IPS-20b (cell line): ENCODE data around the gene RANBP9.

Source experiments
- H3K27ac ChIP-seq: one replicate; pipeline ENCODE4 v1.5.1; 2013; ENCODE audit warnings: low read length
- H3K27me3 ChIP-seq: 2 replicates; pipeline ENCODE4 v1.6.1; 2013; ENCODE audit warnings: mild to moderate bottlenecking, low read length, inconsistent platforms; ENCODE audit not compliant: insufficient read depth
- H3K36me3 ChIP-seq: 2 replicates; pipeline ENCODE4 v1.6.1; 2013; ENCODE audit warnings: low read depth, mild to moderate bottlenecking, inconsistent platforms, low read length, moderate library complexity; ENCODE audit not compliant: insufficient read depth
- H3K4me1 ChIP-seq: 2 replicates; pipeline ENCODE4 v1.6.1; 2013; ENCODE audit warnings: mild to moderate bottlenecking, control low read depth, inconsistent platforms, low read length, moderate library complexity; ENCODE audit not compliant: insufficient read depth
- H3K4me3 ChIP-seq: 2 replicates; pipeline ENCODE4 v1.5.1; 2013; ENCODE audit warnings: mild to moderate bottlenecking, low read length, inconsistent platforms
- H3K9ac ChIP-seq: 2 replicates; pipeline ENCODE4 v1.6.1; 2013; ENCODE audit warnings: low read depth, mild to moderate bottlenecking, inconsistent platforms, low read length, moderate library complexity
- H3K9me3 ChIP-seq: 2 replicates; pipeline ENCODE4 v1.6.1; 2013; ENCODE audit warnings: mild to moderate bottlenecking, low read depth, low read length, inconsistent platforms; ENCODE audit not compliant: insufficient read depth

RANBP9 gene

DNA sequence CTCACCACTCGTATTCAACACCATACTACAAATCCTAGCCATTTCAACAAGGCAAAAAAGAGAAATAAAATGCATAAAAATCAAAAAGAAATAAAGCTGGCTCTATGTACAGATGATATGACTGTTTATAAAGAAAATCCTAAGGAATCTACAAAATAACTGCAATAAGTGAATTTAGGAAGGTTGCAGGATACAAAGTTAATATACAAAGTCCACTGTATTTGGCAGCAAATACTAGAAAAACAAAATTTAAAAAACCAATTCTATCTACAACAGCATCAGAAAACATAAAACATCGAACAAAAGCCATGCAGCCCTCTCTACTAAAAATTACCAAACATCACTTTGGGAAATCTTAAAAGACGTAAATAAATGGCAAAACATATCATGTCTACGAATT is 47.6 kb downstream of the RANBP9 start:
- Histone ChIP-seq H3K9me3 (no peaks in the 10 kb centered on the region), H3K27me3 (no peaks in the 10 kb centered on the region), H3K9ac (no peak overlapping the region), H3K4me3 (no peak overlapping the region), H3K4me1 (peaks cover 14% of the 10 kb centered on the region; the same call in 1 of the 2 replicates), H3K36me3 (no peaks in the 10 kb centered on the region), H3K27ac (no peak overlapping the region)

DNA sequence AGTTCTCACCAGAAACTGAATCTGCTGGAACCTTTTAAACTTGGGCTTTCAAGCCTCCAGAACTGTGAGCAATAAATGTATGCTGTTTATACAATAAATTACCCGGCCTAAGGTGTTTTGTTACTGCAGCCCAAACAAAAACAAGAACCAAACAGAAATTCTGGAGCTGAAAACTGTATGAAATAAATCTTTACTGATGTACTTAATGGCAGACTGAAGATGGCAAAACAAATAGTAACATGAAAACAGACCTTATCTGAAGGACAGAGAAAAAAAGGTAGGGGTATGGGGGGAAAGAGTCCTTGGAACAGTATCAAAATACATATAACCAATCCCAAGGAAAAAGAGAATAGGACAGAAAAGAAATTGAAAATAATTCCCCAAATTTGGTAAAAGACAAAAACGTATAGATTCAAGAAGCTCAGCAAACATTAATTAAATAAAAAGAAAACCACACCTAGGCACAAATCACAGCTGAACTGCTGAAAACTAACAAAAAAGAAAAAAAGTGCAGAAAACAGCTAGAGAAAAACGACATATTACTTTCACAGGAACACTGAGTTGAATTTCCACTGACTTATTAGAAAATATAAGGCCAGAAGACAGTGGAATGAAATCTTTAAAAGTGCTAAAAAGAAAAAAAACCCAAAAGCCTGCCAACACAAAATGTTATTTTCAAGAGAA is 48.8 kb downstream of the RANBP9 start:
- no peaks in the 10 kb centered on the region for H3K9me3 ChIP-seq
- no peaks in the 10 kb centered on the region for H3K36me3 ChIP-seq
- no peak overlapping the region for H3K4me3 ChIP-seq
- H3K27me3 ChIP-seq: no peaks in the 10 kb centered on the region
- H3K9ac ChIP-seq: no peak overlapping the region
- no peak overlapping the region for H3K27ac ChIP-seq
- peaks cover 14% of the 10 kb centered on the region; the same call in 1 of the 2 replicates for H3K4me1 ChIP-seq

DNA sequence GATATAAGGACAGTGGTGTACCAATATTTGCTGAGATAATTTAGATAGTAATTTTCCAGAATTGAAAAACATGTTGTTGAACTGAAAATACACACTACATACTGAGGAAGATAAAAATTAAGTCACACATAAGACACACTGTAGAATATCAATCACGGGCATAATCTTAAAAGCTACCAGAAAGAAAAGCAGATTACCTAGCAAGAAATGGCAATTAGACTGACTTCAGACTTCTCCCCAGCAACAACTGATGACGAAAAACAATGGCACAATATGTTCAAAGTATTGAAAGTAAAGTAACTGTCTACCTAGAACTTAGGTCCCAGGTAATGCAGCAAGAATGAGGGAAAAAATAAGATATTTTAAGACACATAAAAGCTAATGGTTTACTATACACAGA is 50.0 kb downstream of the RANBP9 start:
- no peak overlapping the region for H3K27ac ChIP-seq
- H3K9ac ChIP-seq: no peak overlapping the region
- H3K27me3 ChIP-seq: no peaks in the 10 kb centered on the region
- H3K4me1 ChIP-seq: peaks cover 14% of the 10 kb centered on the region; the same call in 1 of the 2 replicates
- no peaks in the 10 kb centered on the region for H3K36me3 ChIP-seq
- H3K4me3 ChIP-seq: no peak overlapping the region
- no peaks in the 10 kb centered on the region for H3K9me3 ChIP-seq

DNA sequence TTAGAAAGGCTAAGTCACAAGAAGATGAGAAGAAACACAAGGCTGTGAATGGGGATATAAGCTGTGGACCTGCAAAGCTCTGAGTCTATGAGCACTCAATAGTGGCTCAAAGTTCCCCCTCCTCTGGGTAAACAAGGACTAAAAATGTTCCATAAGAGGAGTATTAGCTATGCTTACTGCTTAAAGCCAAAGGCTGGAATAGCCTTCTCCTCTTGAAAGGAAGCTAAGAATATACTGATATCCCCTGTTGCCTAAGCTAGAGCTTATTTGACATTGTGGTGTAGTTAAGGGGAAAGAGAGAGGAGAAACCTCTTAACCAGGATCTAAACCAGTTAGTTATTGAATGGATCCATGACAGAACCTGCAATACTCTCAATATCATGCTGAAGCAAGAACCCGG is 50.7 kb downstream of the RANBP9 start:
- Histone ChIP-seq H3K9me3 (no peaks in the 10 kb centered on the region), H3K4me3 (no peak overlapping the region), H3K4me1 (peaks cover 16% of the 10 kb centered on the region; the same call in 1 of the 2 replicates), H3K9ac (no peak overlapping the region), H3K27me3 (no peaks in the 10 kb centered on the region), H3K27ac (no peak overlapping the region), H3K36me3 (no peaks in the 10 kb centered on the region)

DNA sequence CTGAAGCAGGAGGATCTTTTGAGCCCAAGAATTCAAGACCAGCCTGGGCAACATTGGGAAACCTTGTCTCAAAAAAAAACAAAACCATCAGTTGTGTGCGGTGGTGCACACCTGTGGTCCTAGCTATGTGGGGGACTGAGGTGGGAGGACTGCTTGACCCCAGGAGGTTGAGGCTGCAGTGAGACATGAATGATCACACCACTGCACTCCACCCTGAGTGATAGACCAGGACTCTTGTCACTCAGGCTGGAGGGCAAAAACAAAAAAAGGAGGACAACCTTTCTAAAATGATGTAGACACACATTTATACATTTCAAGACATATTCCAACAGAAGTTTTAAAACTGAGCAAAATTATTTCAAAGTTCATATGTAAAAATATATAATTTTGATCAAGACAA is 51.4 kb downstream of the RANBP9 start:
- Histone ChIP-seq H3K9ac (no peak overlapping the region), H3K36me3 (no peaks in the 10 kb centered on the region), H3K27ac (no peak overlapping the region), H3K9me3 (no peaks in the 10 kb centered on the region), H3K4me1 (peaks cover 19% of the 10 kb centered on the region; the same call in 1 of the 2 replicates), H3K27me3 (no peaks in the 10 kb centered on the region), H3K4me3 (no peak overlapping the region)

DNA sequence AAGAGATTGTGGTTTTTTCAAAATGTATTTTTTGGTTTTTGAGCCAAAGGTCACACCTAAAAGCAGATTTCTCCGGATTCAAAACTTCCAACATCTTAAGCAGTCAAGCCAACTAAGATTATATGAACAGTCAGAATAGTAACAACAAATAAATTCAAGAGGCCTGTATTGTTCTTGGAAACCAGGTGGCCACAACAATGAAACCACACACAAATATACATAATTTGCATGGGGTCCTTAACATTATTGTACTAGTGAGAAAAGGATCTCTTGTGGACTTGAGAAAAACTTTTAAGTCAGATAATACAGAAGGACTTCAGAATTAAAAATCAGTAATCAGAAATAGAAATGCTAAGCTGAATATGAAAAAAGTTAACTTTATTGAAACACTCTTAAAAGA is 55.9 kb downstream of the RANBP9 start:
- Histone ChIP-seq H3K36me3 (peaks cover 7% of the 10 kb centered on the region; the same call in 1 of the 2 replicates), H3K9me3 (no peaks in the 10 kb centered on the region), H3K27me3 (no peaks in the 10 kb centered on the region), H3K4me1 (peaks cover 4% of the 10 kb centered on the region; the same call in 1 of the 2 replicates), H3K4me3 (no peak overlapping the region), H3K9ac (no peak overlapping the region), H3K27ac (no peak overlapping the region)

DNA sequence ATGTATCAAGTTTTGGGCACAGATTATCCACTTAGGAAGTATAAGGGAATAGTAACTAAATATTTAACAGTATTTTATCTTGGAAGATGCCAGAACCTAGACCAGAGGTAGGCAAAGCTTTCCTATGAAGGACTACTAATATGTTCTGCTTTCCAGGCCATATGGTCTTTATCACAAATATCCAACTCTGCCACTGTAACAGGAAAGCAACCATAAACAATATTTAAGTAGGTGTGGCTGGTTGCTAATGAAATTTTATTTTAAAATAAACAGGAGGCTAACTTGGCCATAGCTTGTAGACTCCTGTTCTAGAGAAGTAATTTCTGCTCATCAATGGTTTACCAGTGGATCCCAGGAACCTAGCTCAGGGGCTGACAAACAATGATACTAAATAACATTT is 57.1 kb downstream of the RANBP9 start:
- Histone ChIP-seq H3K9ac (no peak overlapping the region), H3K4me1 (peaks cover 4% of the 10 kb centered on the region; the same call in 1 of the 2 replicates), H3K36me3 (peaks cover 7% of the 10 kb centered on the region; the same call in 1 of the 2 replicates), H3K27ac (no peak overlapping the region), H3K27me3 (no peaks in the 10 kb centered on the region), H3K4me3 (no peak overlapping the region), H3K9me3 (no peaks in the 10 kb centered on the region)

DNA sequence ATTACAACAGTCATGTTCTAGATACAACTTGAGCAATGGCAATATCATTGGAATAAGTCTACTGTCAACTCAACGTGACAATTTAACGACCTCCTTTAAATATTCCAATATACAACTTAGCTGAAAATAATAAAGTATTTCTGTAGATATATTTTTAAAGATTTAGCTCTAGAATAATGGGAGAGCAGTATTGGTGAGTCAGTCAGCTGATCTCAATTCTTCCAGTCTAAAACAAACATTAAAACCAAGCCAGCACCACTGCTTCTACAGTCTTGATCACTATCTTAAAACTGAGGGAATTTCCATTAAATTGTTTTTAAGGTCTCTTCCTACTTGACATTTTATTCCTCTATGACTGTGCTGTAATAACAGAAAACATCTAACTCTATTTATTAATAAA is 58.3 kb downstream of the RANBP9 start:
- H3K4me1 ChIP-seq: peaks cover 4% of the 10 kb centered on the region; the same call in 1 of the 2 replicates
- no peak overlapping the region for H3K9ac ChIP-seq
- no peak overlapping the region for H3K4me3 ChIP-seq
- no peak overlapping the region for H3K27ac ChIP-seq
- H3K9me3 ChIP-seq: no peaks in the 10 kb centered on the region
- H3K27me3 ChIP-seq: no peaks in the 10 kb centered on the region
- H3K36me3 ChIP-seq: peaks cover 7% of the 10 kb centered on the region; the same call in 1 of the 2 replicates

DNA sequence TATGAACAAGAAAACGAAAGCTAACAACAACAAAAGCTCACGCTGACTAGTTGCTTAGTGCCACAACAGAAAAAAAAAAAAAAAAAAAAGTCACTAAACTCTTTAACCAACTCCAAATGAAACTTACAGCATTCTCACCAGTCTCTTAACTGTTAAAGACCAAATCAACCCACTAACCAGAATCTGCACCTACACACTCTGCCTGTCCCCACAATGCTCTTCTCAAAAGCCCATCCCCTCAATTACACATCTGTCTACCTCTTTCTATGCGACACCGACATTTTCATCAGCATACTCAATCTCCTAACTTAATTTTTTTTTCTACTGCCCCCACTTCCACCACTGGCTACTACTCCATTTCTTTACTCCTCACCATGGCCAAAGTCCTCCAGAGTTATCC is 62.2 kb downstream of the RANBP9 start:
- H3K4me1 ChIP-seq: no peaks in the 10 kb centered on the region
- H3K27ac ChIP-seq: no peak overlapping the region
- H3K9me3 ChIP-seq: no peaks in the 10 kb centered on the region
- H3K9ac ChIP-seq: no peak overlapping the region
- no peaks in the 10 kb centered on the region for H3K27me3 ChIP-seq
- no peak overlapping the region for H3K4me3 ChIP-seq
- peaks cover 6% of the 10 kb centered on the region; the same call in 1 of the 2 replicates for H3K36me3 ChIP-seq

DNA sequence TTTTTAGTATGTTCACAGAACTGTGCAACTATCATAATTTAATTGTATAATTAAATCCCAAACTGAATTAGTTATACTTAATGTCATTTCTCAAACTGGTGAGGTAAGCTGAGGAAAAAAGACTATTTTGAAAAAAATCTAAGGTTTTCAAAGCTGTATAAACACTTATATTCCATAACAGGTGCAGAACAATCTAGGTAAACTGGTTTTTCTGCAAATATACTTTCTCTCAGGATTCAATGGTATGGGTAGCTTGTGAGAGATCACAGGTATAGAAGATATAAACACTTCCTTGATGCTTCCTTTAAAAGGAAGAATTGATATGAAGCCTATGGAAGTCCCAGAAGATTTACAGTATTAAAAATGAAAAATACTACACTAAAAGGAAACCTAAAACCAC is 62.8 kb downstream of the RANBP9 start:
- H3K27me3 ChIP-seq: no peaks in the 10 kb centered on the region
- H3K4me1 ChIP-seq: no peaks in the 10 kb centered on the region
- H3K4me3 ChIP-seq: no peak overlapping the region
- peaks cover 11% of the 10 kb centered on the region; the same call in 1 of the 2 replicates for H3K36me3 ChIP-seq
- H3K9ac ChIP-seq: no peak overlapping the region
- H3K27ac ChIP-seq: no peak overlapping the region
- no peaks in the 10 kb centered on the region for H3K9me3 ChIP-seq

DNA sequence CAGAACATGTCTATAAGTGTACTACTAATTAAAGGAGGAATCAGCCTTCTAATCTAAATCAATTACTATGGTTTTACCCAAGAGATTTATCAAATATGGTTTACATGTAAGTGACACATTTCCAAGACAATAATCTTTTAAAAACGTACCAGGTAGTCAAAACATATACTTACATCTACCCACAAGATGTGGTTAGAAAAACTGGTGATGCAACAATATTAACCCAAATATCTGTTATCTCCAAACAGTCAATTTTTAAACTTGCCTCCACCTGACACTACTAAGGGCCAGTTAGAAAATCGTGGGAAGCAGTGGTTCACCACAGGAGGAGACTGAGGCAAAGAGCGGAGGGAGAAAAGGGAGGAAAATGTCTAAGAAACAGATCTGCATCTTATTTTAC is 68.5 kb downstream of the RANBP9 start:
- H3K4me3 ChIP-seq: no peak overlapping the region
- no peak overlapping the region for H3K9ac ChIP-seq
- no peaks in the 10 kb centered on the region for H3K27me3 ChIP-seq
- H3K9me3 ChIP-seq: no peaks in the 10 kb centered on the region
- peaks cover 4% of the 10 kb centered on the region; the same call in 1 of the 2 replicates for H3K4me1 ChIP-seq
- no peak overlapping the region for H3K27ac ChIP-seq
- peaks cover 29% of the 10 kb centered on the region for H3K36me3 ChIP-seq

DNA sequence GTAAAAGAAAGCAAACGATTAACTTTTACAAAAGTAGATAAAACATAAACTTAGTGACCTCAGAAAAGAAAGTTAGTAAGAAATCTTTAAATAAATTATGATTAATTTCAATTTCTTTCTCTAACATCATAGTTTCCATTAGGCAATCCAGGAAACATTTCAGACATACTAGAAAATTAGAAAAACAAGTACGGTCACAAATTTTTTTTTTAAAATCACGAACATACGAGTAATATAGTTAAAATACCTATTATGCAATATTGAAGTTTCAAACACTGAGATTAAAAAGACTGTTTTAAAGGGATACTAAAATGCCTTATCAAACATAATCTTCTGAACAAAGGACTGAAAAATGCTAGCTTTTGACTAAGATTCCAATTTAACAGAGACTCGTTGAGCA is 70.3 kb downstream of the RANBP9 start:
- Histone ChIP-seq H3K27me3 (no peaks in the 10 kb centered on the region), H3K27ac (no peak overlapping the region), H3K36me3 (peaks cover 42% of the 10 kb centered on the region), H3K9me3 (no peaks in the 10 kb centered on the region), H3K4me3 (no peak overlapping the region), H3K9ac (no peak overlapping the region), H3K4me1 (peaks cover 18% of the 10 kb centered on the region; the same call in 1 of the 2 replicates)
